ENCODE data around the gene TEPSIN. TPM values are rescaled to one million over a fixed set of nuclear protein-coding genes. Genes with fewer than 3 reads are reported as not detected.

TEPSIN gene
- polyA plus RNA-seq, 6 donors from 2014 or later, result 4.5 to 16.8 (median 7.6) TPM

GRCh38 chr17:81261582-81262336, 22.9 kb upstream of the TEPSIN start:
- Mint-ChIP-seq H3K9me3 (no peaks in the 10 kb centered on the region), H3K4me1 (peaks cover 0 to 1% (median 0%) of the 10 kb centered on the region in 3 donors), H3K27ac (no peak overlapping the region), H3K4me3 (no peak overlapping the region), H3K27me3 (no peaks in the 10 kb centered on the region), H3K36me3 (peaks cover 0 to 15% of the 10 kb centered on the region in 2 donors)
- no peak for ATAC-seq (ENCODE audit: low read depth in 2 of 2)
- no peak for DNase-seq

GRCh38 chr17:81261096-81261495, 22.2 kb upstream of the TEPSIN start:
- H3K36me3 Mint-ChIP-seq, result peaks cover 0 to 11% of the 10 kb centered on the region in 2 donors
- no peaks in the 10 kb centered on the region for H3K9me3 Mint-ChIP-seq
- no peak overlapping the region for H3K4me3 Mint-ChIP-seq
- peak overlapping the region in 1 of 6 donors; percentile 36 for H3K27ac Mint-ChIP-seq
- DNase-seq (no peak), ATAC-seq (ENCODE audit: low read depth in 2 of 2) (no peak)
- no peaks in the 10 kb centered on the region for H3K4me1 Mint-ChIP-seq
- H3K27me3 Mint-ChIP-seq, result no peaks in the 10 kb centered on the region

GRCh38 chr17:81260641-81261040, 21.8 kb upstream of the TEPSIN start:
- H3K27me3 Mint-ChIP-seq, result no peaks in the 10 kb centered on the region
- ATAC-seq (ENCODE audit: low read depth in 2 of 2), result no peak
- no peak overlapping the region for H3K27ac Mint-ChIP-seq
- DNase-seq, result no peak
- H3K36me3 Mint-ChIP-seq, result peaks cover 0 to 6% of the 10 kb centered on the region in 2 donors
- no peaks in the 10 kb centered on the region for H3K4me1 Mint-ChIP-seq
- H3K4me3 Mint-ChIP-seq, result no peak overlapping the region
- no peaks in the 10 kb centered on the region for H3K9me3 Mint-ChIP-seq

GRCh38 chr17:81260171-81260570, 21.3 kb upstream of the TEPSIN start:
- Mint-ChIP-seq H3K27me3 (no peaks in the 10 kb centered on the region), H3K36me3 (peaks cover 0 to 2% of the 10 kb centered on the region in 2 donors), H3K27ac (no peak overlapping the region), H3K9me3 (no peaks in the 10 kb centered on the region), H3K4me1 (no peaks in the 10 kb centered on the region), H3K4me3 (no peak overlapping the region)
- no peak for ATAC-seq (ENCODE audit: low read depth in 2 of 2)
- no peak for DNase-seq

GRCh38 chr17:81259058-81259605, 20.3 kb upstream of the TEPSIN start:
- DNase-seq (no peak), ATAC-seq (ENCODE audit: low read depth in 2 of 2) (no peak)
- Mint-ChIP-seq H3K36me3 (no peaks in the 10 kb centered on the region), H3K9me3 (no peaks in the 10 kb centered on the region), H3K27ac (no peak overlapping the region), H3K4me3 (no peak overlapping the region), H3K4me1 (peaks cover 0 to under 1% (median 0%) of the 10 kb centered on the region in 3 donors), H3K27me3 (no peaks in the 10 kb centered on the region)

GRCh38 chr17:81258292-81258691, 19.4 kb upstream of the TEPSIN start:
- DNase-seq (no peak), ATAC-seq (ENCODE audit: low read depth in 2 of 2) (no peak)
- peaks cover 2 to 3% of the 10 kb centered on the region in 2 donors for H3K36me3 Mint-ChIP-seq
- H3K27ac Mint-ChIP-seq, result no peak overlapping the region
- H3K4me1 Mint-ChIP-seq, result peaks cover 8 to 9% (median 8%) of the 10 kb centered on the region in 3 donors
- no peaks in the 10 kb centered on the region for H3K9me3 Mint-ChIP-seq
- no peaks in the 10 kb centered on the region for H3K27me3 Mint-ChIP-seq
- H3K4me3 Mint-ChIP-seq, result no peak overlapping the region

GRCh38 chr17:81257533-81257932, 18.7 kb upstream of the TEPSIN start:
- Mint-ChIP-seq H3K27ac (no peak overlapping the region), H3K4me1 (peaks cover 10 to 13% (median 11%) of the 10 kb centered on the region in 3 donors), H3K36me3 (peaks cover 5 to 7% of the 10 kb centered on the region in 2 donors), H3K4me3 (no peak overlapping the region), H3K27me3 (no peaks in the 10 kb centered on the region), H3K9me3 (no peaks in the 10 kb centered on the region)
- ATAC-seq (ENCODE audit: low read depth in 2 of 2) (no peak), DNase-seq (no peak)

- Mint-ChIP-seq H3K9me3 (no peaks in the 10 kb centered on the region), H3K36me3 (peaks cover 5 to 7% of the 10 kb centered on the region in 2 donors), H3K4me1 (peaks cover 10 to 18% (median 11%) of the 10 kb centered on the region in 3 donors), H3K4me3 (no peak overlapping the region), H3K27ac (no peak overlapping the region), H3K27me3 (no peaks in the 10 kb centered on the region)
- no peak for ATAC-seq (ENCODE audit: low read depth in 2 of 2)
- DNase-seq, result no peak
These were observed 17.8 kb upstream of the TEPSIN start for GRCh38 chr17:81256616-81257015.

- Mint-ChIP-seq H3K27ac (no peak overlapping the region), H3K4me3 (no peak overlapping the region), H3K9me3 (no peaks in the 10 kb centered on the region), H3K27me3 (no peaks in the 10 kb centered on the region), H3K4me1 (peaks cover 10 to 18% (median 11%) of the 10 kb centered on the region in 3 donors), H3K36me3 (peaks cover 5 to 7% of the 10 kb centered on the region in 2 donors)
- DNase-seq (no peak), ATAC-seq (ENCODE audit: low read depth in 2 of 2) (no peak)
These were observed 16.3 kb upstream of the TEPSIN start for GRCh38 chr17:81254955-81255717.

- no peaks in the 10 kb centered on the region for H3K9me3 Mint-ChIP-seq
- no peak overlapping the region for H3K4me3 Mint-ChIP-seq
- H3K27ac Mint-ChIP-seq, result peak overlapping the region in 5 of 6 donors; percentile 18 to 73 (median 62)
- H3K36me3 Mint-ChIP-seq, result peaks cover 5 to 7% of the 10 kb centered on the region in 2 donors
- H3K4me1 Mint-ChIP-seq, result peaks cover 10 to 18% (median 11%) of the 10 kb centered on the region in 3 donors
- ATAC-seq (ENCODE audit: low read depth in 2 of 2) (peak; percentile 80 to 86), DNase-seq (peak; percentile 60)
- no peaks in the 10 kb centered on the region for H3K27me3 Mint-ChIP-seq
These were observed 14.7 kb upstream of the TEPSIN start for GRCh38 chr17:81253358-81254131.

GRCh38 chr17:81252987-81253329, 14.1 kb upstream of the TEPSIN start:
- peak in 1 of 2 donors; percentile 7 for ATAC-seq (ENCODE audit: low read depth in 2 of 2)
- H3K4me3 Mint-ChIP-seq, result no peak overlapping the region
- H3K4me1 Mint-ChIP-seq, result peaks cover 10 to 18% (median 11%) of the 10 kb centered on the region in 3 donors
- H3K27ac Mint-ChIP-seq, result peak overlapping the region in 2 of 6 donors; percentile 18 to 69
- H3K36me3 Mint-ChIP-seq, result peaks cover 5 to 7% of the 10 kb centered on the region in 2 donors
- H3K27me3 Mint-ChIP-seq, result no peaks in the 10 kb centered on the region
- H3K9me3 Mint-ChIP-seq, result no peaks in the 10 kb centered on the region
- DNase-seq, result no peak

GRCh38 chr17:81252326-81252986, 13.6 kb upstream of the TEPSIN start:
- Mint-ChIP-seq H3K4me1 (peaks cover 10 to 18% (median 11%) of the 10 kb centered on the region in 3 donors), H3K36me3 (peaks cover 5 to 7% of the 10 kb centered on the region in 2 donors)

More at GRCh38 chr17:81252326-81252986, 13.6 kb upstream of the TEPSIN start:
- H3K9me3 Mint-ChIP-seq, result no peaks in the 10 kb centered on the region
- ATAC-seq (ENCODE audit: low read depth in 2 of 2) (no peak), DNase-seq (no peak)
- peak overlapping the region in 1 of 6 donors; percentile 71 for H3K27ac Mint-ChIP-seq
- H3K4me3 Mint-ChIP-seq, result peak overlapping the region in 1 of 8 donors; percentile 77
- no peaks in the 10 kb centered on the region for H3K27me3 Mint-ChIP-seq
